Neural crest cell (in vitro differentiated cells): Measurements from ENCODE around the gene OR2J2. TPM values are rescaled to one million over a fixed set of nuclear protein-coding genes. Genes with fewer than 3 reads are reported as not detected.
"Not testable (repeated sequence)": the region's sequence is repeated elsewhere in the genome, so short reads cannot be mapped to it uniquely, and the experiment has no call there.

Source experiments
- DNase-seq: peaks from one replicate; pipeline ENCODE4 v3.0.0; 2021; ENCODE audit warnings: low read depth, mixed read lengths, low spot score
- H3K27ac Mint-ChIP-seq: one replicate; pipeline ENCODE4 v1.8.0; 2021; ENCODE audit warnings: mild to moderate bottlenecking, mixed read lengths; ENCODE audit not compliant: unreplicated experiment
- H3K27me3 Mint-ChIP-seq: 2 replicates; pipeline ENCODE4 v1.8.0; 2021; ENCODE audit warnings: low read depth, mild to moderate bottlenecking, mixed read lengths
- H3K36me3 Mint-ChIP-seq: 2 replicates; pipeline ENCODE4 v1.8.0; 2021; ENCODE audit warnings: low read depth, mild to moderate bottlenecking, mixed read lengths
- H3K4me1 Mint-ChIP-seq: 2 replicates; pipeline ENCODE4 v1.8.0; 2021; ENCODE audit warnings: mixed read lengths
- H3K4me3 Mint-ChIP-seq: one replicate; pipeline ENCODE4 v1.8.0; 2021; ENCODE audit warnings: mild to moderate bottlenecking, mixed read lengths
- H3K9me3 Mint-ChIP-seq: 2 replicates; pipeline ENCODE4 v1.8.0; 2021; ENCODE audit warnings: mixed read lengths
- CTCF ChIP-seq: fragments of 200-600 bp; sonication (generic); conservative IDR thresholded peaks from 2 replicates; pipeline ENCODE4 v1.5.0; 2021; ENCODE audit warnings: antibody characterized with exemption, mild to moderate bottlenecking
- total RNA-seq: library from RNA; stranded (reverse); gene quantifications from 2 replicates; pipeline ENCODE4 v1.2.1, GENCODE V29; 2021

Gene OR2J2
- total RNA-seq, 1 donor from 2014 or later: not detected

DNA sequence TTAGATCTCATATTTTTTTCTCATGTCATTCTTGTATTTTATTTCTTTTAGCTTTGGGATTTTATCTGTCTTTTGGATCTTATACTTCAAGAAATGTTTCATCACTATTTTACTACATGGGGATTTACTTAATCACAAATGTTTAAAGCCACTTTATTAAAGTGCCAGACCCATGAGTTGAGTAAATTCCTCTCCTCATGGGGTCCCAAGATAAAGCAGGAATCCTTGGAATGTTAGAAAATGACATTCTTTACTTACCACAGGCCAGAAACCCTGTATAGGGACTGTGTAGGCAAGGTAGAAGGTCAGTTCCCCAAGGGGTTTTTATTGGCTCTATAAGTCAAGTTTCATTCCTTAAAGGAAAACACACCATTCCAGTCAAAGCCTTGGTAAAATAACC is 28.4 kb upstream of the OR2J2 start:
- Mint-ChIP-seq H3K27me3 (peaks cover 3% of the 10 kb centered on the region), H3K4me3 (no peak overlapping the region), H3K9me3 (peaks cover 6% of the 10 kb centered on the region), H3K36me3 (peaks cover 2% of the 10 kb centered on the region), H3K4me1 (no peaks in the 10 kb centered on the region), H3K27ac (no peak overlapping the region)
- DNase-seq: no peak
- TF ChIP-seq CTCF: no peak

- H3K4me3 Mint-ChIP-seq: no peak overlapping the region
These were observed 24.5 kb upstream of the OR2J2 start for GRCh38 chr6:29146179-29146578.

DNA sequence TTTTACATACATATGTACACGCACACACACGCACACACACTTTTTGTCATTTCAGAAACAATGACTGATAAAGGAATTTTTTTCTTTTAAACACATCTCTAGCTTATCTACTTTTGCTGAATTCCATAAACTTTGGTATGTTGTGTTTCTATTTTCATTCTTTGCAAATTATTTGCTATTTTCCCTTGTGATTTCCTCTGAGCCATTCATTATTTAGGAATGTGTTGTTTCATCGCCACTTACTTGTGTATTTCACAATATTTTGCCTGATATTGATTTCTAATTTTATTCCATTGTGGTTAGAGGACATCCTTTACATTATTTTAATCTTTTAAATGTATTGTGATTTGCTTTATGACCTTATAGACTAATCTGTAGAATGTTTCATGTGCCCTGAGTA is 23.6 kb upstream of the OR2J2 start:
- H3K9me3 Mint-ChIP-seq: peaks cover 10% of the 10 kb centered on the region
- H3K4me3 Mint-ChIP-seq: no peak overlapping the region
- DNase-seq: no peak
- no peak overlapping the region for H3K27ac Mint-ChIP-seq
- no peak for TF ChIP-seq CTCF
- no peaks in the 10 kb centered on the region for H3K4me1 Mint-ChIP-seq
- H3K36me3 Mint-ChIP-seq: peaks cover 2% of the 10 kb centered on the region
- peaks cover 14% of the 10 kb centered on the region for H3K27me3 Mint-ChIP-seq

More at GRCh38 chr6:29146179-29146578, 24.5 kb upstream of the OR2J2 start:
- TF ChIP-seq CTCF: no peak
- Mint-ChIP-seq H3K27ac (no peak overlapping the region), H3K9me3 (peaks cover 10% of the 10 kb centered on the region), H3K27me3 (peaks cover 11% of the 10 kb centered on the region), H3K4me1 (no peaks in the 10 kb centered on the region), H3K36me3 (peaks cover 2% of the 10 kb centered on the region)
- DNase-seq: no peak

GRCh38 chr6:29149444-29149843 is 21.3 kb upstream of the OR2J2 start:
- H3K27ac Mint-ChIP-seq, H3K9me3 Mint-ChIP-seq, DNase-seq, H3K4me1 Mint-ChIP-seq, H3K36me3 Mint-ChIP-seq, H3K4me3 Mint-ChIP-seq: not testable (repeated sequence)
- H3K27me3 Mint-ChIP-seq: peaks cover 21% of the 10 kb centered on the region

GRCh38 chr6:29153083-29153482 is 17.6 kb upstream of the OR2J2 start:
- H3K9me3 Mint-ChIP-seq: peaks cover 6% of the 10 kb centered on the region
- no peak for TF ChIP-seq CTCF
- H3K36me3 Mint-ChIP-seq: no peaks in the 10 kb centered on the region
- H3K4me1 Mint-ChIP-seq: no peaks in the 10 kb centered on the region
- H3K4me3 Mint-ChIP-seq: no peak overlapping the region
- H3K27me3 Mint-ChIP-seq: peaks cover 23% of the 10 kb centered on the region
- H3K27ac Mint-ChIP-seq: no peak overlapping the region
- DNase-seq: no peak

- H3K4me3 Mint-ChIP-seq, H3K27ac Mint-ChIP-seq, H3K9me3 Mint-ChIP-seq, DNase-seq, H3K4me1 Mint-ChIP-seq, H3K36me3 Mint-ChIP-seq: not testable (repeated sequence)
- H3K27me3 Mint-ChIP-seq: peaks cover 20% of the 10 kb centered on the region
These were observed 15.5 kb upstream of the OR2J2 start for GRCh38 chr6:29155182-29155581.

DNA sequence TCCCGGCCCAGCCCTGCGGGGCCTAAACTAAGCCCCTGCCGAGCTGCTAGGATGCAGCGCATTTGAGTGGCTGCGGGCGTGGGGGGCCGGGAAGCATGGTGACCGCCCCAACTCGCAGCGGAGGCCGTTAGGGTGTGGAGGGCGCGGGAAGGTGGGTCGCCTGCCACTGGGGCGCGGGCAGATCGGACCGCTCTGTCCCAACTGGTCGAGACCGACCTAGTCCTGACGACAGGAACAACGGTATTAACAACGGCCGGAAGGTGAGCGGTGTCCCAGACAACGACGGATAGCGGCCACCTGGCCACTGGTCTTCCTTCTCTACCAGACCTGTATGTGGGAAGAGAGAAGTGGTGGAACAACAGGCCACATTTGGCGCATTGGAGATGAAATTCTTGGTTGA is 10.8 kb upstream of the OR2J2 start:
- H3K27ac Mint-ChIP-seq, H3K9me3 Mint-ChIP-seq, H3K36me3 Mint-ChIP-seq, DNase-seq, H3K27me3 Mint-ChIP-seq, H3K4me1 Mint-ChIP-seq, H3K4me3 Mint-ChIP-seq: not testable (repeated sequence)

DNA sequence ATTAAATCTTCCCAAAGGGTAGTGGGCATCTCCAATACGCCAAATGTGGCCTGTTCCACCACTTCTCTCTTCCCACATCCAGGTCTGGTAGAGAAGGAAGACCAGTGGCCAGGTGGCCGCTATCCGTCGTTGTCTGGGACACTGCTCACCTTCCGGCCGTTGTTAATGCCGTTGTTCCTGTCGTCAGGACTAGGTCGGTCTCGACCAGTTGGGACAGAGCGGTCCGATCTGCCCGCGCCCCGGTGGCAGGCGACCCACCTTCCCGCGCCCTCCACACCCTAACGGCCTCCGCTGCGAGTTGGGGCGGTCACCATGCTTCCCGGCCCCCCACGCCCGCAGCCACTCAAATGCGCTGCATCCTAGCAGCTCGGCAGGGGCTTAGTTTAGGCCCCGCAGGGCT is 5.1 kb upstream of the OR2J2 start:
- not testable (repeated sequence) for H3K4me1 Mint-ChIP-seq, DNase-seq, H3K36me3 Mint-ChIP-seq, H3K9me3 Mint-ChIP-seq, H3K27ac Mint-ChIP-seq, H3K4me3 Mint-ChIP-seq
- H3K27me3 Mint-ChIP-seq: peaks cover 11% of the 10 kb centered on the region
